HepG2 (cell line): ENCODE results near the gene CLEC16A. TPM values are rescaled to one million over a fixed set of nuclear protein-coding genes. Genes with fewer than 3 reads are reported as not detected.

Experiments used
- ATF2 ChIP-seq: sonication (generic); formaldehyde crosslinking; IDR thresholded peaks from 2 replicates; pipeline ENCODE4 v1.4.0; 2020; ENCODE audit warnings: missing genetic modification reagents
- E2F2 ChIP-seq: sonication (generic); formaldehyde crosslinking; IDR thresholded peaks from 2 replicates; pipeline ENCODE4 v1.4.0; 2020; ENCODE audit warnings: missing genetic modification reagents, borderline replicate concordance
- IKZF4 ChIP-seq: sonication (generic); formaldehyde crosslinking; IDR thresholded peaks from 2 replicates; pipeline ENCODE4 v1.5.1; 2020; ENCODE audit warnings: borderline replicate concordance, mild to moderate bottlenecking, low read depth, missing genetic modification reagents; ENCODE audit errors: not compliant biosample characterization
- MAF1 ChIP-seq: sonication (generic); formaldehyde crosslinking; IDR thresholded peaks from 2 replicates; pipeline ENCODE4 v1.5.0; 2020; ENCODE audit warnings: missing genetic modification reagents, borderline replicate concordance
- MAX ChIP-seq: IDR thresholded peaks from 2 replicates; pipeline ENCODE4 v1.6.1; 2012; ENCODE audit warnings: inconsistent platforms
- NFKB2 ChIP-seq: sonication (generic); formaldehyde crosslinking; IDR thresholded peaks from 2 replicates; pipeline ENCODE4 v1.4.0; 2020; ENCODE audit warnings: missing genetic modification reagents, borderline replicate concordance
- POLR2AphosphoS2 ChIP-seq: IDR thresholded peaks from 2 replicates; pipeline ENCODE4 v1.6.1; 2011; ENCODE audit warnings: low read depth, low read length, improper control_type of control experiment
- SETDB1 ChIP-seq: sonication (generic); formaldehyde crosslinking; IDR thresholded peaks from 2 replicates; pipeline ENCODE4 v1.5.1; 2020; ENCODE audit warnings: missing genetic modification reagents, mild to moderate bottlenecking, borderline replicate concordance
- TAF15 ChIP-seq: fragments of 200-400 bp; formaldehyde crosslinking; IDR thresholded peaks from one replicate; pipeline ENCODE4 v1.6.1; 2018; ENCODE audit warnings: mild to moderate bottlenecking, low read depth, low read length; ENCODE audit not compliant: poor library complexity, severe bottlenecking
- ZFY ChIP-seq: sonication (generic); formaldehyde crosslinking; IDR thresholded peaks from 2 replicates; pipeline ENCODE4 v1.4.0; 2020; ENCODE audit warnings: missing genetic modification reagents
- ZNF160 ChIP-seq: sonication (generic); formaldehyde crosslinking; IDR thresholded peaks from 2 replicates; pipeline ENCODE4 v1.8.0; 2022; ENCODE audit warnings: mild to moderate bottlenecking, inconsistent platforms, missing genetic modification reagents
- ZNF350 ChIP-seq: sonication (generic); formaldehyde crosslinking; IDR thresholded peaks from 2 replicates; pipeline ENCODE4 v1.4.0; 2020; ENCODE audit warnings: mild to moderate bottlenecking, low read depth, missing genetic modification reagents, borderline replicate concordance
- ZNF556 ChIP-seq: sonication (generic); formaldehyde crosslinking; IDR thresholded peaks from 2 replicates; pipeline ENCODE4 v1.4.0; 2020; ENCODE audit warnings: mild to moderate bottlenecking, missing genetic modification reagents, borderline replicate concordance
- ZNF746 ChIP-seq: sonication (generic); formaldehyde crosslinking; IDR thresholded peaks from 2 replicates; pipeline ENCODE4 v1.8.0; 2022; ENCODE audit warnings: mild to moderate bottlenecking, missing genetic modification reagents
- polyA plus RNA-seq, 8 experiments: library from polyadenylated mRNA; depleted of rRNA in 3 of 8; stranded (reverse) in 7 of 8; unstranded in 1 of 8; fragments of >200 nt; fragmentation: Illumina TruSeq in 4 of 8; extraction: Trizol in 4 of 8; gene quantifications; 2 replicates each; pipeline versions ENCODE4 v1.2.1 to v1.2.3, GENCODE V29; 2011 to 2016; ENCODE audit warnings: low read depth in 4 of 8, missing spikeins in 1 of 8, mixed read lengths in 1 of 8; ENCODE audit not compliant: insufficient read depth in 1 of 8
- total RNA-seq, 5 experiments: library from RNA; depleted of rRNA; stranded (reverse); fragments of >200 nt; fragmentation: Illumina TruSeq; extraction: Trizol; gene quantifications; 2 replicates each; pipeline ENCODE4 v1.2.3, GENCODE V29; 2016; ENCODE audit warnings: low read depth in 1 of 5
- TF ChIP-seq, protein P1 (sequence below): sonication (generic); formaldehyde crosslinking; IDR thresholded peaks from 2 replicates; pipeline ENCODE4 v1.5.1; 2020; ENCODE audit warnings: mild to moderate bottlenecking, missing genetic modification reagents, moderate library complexity
- TF ChIP-seq, protein P2 (sequence below): sonication (generic); formaldehyde crosslinking; IDR thresholded peaks from 2 replicates; pipeline ENCODE4 v1.4.0; 2020; ENCODE audit warnings: missing genetic modification reagents
- TF ChIP-seq, protein P3 (sequence below): IDR thresholded peaks from 2 replicates; pipeline ENCODE4 v1.6.1; 2018; ENCODE audit warnings: missing genetic modification reagents, mild to moderate bottlenecking, missing compliant biosample characterization

CLEC16A gene
- total and polyA plus RNA-seq, 2 of the 13 experiments (the other 11 are each of a cell fraction or from before 2014, with no cell fraction given) = 8.5 to 10.3 TPM

DNA sequence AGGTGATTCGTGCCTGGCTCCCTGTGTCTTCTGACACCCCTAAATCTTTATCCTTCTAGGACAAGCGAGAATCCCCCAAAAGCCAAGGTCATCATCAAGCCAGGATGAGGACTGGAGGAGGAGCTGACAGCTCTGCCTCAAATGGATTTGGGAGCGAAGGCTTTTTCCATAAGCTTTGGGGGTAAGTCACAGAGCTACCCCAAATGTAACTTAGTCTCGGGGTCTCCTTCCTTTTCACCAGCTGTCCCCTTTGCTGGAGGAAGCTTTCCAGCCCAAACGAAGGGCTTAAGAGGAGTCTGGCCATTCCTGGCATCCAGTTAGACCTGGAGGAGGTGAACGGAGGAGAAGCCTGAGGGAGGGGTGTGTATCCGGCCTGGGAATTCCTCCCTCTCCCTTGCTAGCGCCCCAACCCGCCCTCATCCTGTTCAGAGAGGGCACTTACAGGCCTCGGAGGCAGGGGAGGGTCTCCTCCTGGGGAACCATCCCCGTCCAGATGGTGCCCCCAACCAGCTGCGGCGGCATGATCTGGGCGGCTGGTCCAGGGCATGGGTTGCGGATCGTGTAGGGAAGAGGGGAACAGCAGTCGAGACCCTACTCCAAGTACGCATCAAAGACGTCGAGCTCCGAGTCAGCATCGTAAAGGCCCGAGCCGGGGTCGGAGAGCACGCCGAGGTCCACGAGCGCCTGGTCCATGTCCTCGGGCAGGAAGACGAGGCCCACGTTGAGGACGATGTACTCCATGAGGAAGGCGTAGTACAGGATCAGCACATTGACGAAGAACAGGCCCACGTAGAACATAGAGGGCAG lies 3.0 kb upstream of the CLEC16A start (continued):
- TF ChIP-seq, protein P1, sequence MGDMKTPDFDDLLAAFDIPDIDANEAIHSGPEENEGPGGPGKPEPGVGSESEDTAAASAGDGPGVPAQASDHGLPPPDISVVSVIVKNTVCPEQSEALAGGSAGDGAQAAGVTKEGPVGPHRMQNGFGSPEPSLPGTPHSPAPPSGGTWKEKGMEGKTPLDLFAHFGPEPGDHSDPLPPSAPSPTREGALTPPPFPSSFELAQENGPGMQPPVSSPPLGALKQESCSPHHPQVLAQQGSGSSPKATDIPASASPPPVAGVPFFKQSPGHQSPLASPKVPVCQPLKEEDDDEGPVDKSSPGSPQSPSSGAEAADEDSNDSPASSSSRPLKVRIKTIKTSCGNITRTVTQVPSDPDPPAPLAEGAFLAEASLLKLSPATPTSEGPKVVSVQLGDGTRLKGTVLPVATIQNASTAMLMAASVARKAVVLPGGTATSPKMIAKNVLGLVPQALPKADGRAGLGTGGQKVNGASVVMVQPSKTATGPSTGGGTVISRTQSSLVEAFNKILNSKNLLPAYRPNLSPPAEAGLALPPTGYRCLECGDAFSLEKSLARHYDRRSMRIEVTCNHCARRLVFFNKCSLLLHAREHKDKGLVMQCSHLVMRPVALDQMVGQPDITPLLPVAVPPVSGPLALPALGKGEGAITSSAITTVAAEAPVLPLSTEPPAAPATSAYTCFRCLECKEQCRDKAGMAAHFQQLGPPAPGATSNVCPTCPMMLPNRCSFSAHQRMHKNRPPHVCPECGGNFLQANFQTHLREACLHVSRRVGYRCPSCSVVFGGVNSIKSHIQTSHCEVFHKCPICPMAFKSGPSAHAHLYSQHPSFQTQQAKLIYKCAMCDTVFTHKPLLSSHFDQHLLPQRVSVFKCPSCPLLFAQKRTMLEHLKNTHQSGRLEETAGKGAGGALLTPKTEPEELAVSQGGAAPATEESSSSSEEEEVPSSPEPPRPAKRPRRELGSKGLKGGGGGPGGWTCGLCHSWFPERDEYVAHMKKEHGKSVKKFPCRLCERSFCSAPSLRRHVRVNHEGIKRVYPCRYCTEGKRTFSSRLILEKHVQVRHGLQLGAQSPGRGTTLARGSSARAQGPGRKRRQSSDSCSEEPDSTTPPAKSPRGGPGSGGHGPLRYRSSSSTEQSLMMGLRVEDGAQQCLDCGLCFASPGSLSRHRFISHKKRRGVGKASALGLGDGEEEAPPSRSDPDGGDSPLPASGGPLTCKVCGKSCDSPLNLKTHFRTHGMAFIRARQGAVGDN (CRISPR knock-in tag) = peak; percentile 87
- TF ChIP-seq IKZF4 (CRISPR knock-in tag) (peak; percentile 28), ZNF350 (peak; percentile 40; the same call in 1 of the 2 replicates), ZNF746 (peak; percentile 69), POLR2AphosphoS2 (no peak), ZNF160 (CRISPR knock-in tag) (no peak), ATF2 (CRISPR knock-in tag) (0 out of 2 replicates have a peak, but pooled peaks have one; percentile 21), MAF1 (CRISPR knock-in tag) (peak; percentile 68; the same call in 1 of the 2 replicates), SETDB1 (CRISPR knock-in tag) (no peak), MAX (peak; percentile 63), ZFY (CRISPR knock-in tag) (no peak; the same call in 1 of the 2 replicates), E2F2 (CRISPR knock-in tag) (0 out of 2 replicates have a peak, but pooled peaks have one; percentile 54), NFKB2 (CRISPR knock-in tag) (peak; percentile 86), ZNF556 (no peak), TAF15 (no peak)
- TF ChIP-seq, protein P2, sequence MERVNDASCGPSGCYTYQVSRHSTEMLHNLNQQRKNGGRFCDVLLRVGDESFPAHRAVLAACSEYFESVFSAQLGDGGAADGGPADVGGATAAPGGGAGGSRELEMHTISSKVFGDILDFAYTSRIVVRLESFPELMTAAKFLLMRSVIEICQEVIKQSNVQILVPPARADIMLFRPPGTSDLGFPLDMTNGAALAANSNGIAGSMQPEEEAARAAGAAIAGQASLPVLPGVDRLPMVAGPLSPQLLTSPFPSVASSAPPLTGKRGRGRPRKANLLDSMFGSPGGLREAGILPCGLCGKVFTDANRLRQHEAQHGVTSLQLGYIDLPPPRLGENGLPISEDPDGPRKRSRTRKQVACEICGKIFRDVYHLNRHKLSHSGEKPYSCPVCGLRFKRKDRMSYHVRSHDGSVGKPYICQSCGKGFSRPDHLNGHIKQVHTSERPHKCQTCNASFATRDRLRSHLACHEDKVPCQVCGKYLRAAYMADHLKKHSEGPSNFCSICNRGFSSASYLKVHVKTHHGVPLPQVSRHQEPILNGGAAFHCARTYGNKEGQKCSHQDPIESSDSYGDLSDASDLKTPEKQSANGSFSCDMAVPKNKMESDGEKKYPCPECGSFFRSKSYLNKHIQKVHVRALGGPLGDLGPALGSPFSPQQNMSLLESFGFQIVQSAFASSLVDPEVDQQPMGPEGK (CRISPR knock-in tag) = peak; percentile 22; the same call in 1 of the 2 replicates
- TF ChIP-seq, protein P3, sequence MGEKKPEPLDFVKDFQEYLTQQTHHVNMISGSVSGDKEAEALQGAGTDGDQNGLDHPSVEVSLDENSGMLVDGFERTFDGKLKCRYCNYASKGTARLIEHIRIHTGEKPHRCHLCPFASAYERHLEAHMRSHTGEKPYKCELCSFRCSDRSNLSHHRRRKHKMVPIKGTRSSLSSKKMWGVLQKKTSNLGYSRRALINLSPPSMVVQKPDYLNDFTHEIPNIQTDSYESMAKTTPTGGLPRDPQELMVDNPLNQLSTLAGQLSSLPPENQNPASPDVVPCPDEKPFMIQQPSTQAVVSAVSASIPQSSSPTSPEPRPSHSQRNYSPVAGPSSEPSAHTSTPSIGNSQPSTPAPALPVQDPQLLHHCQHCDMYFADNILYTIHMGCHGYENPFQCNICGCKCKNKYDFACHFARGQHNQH (CRISPR knock-in tag) = no peak
